Mesendoderm (in vitro differentiated cells): ENCODE results near the gene NTF3.

Experiments
- DNase-seq: peaks from one replicate; pipeline ENCODE4 v3.0.0; 2013
- H2AK5ac ChIP-seq: 2 replicates; pipeline ENCODE4 v1.6.1; 2013; ENCODE audit warnings: low read length, inconsistent platforms
- H2BK120ac ChIP-seq: 2 replicates; pipeline ENCODE4 v1.6.1; 2013; ENCODE audit warnings: low read depth, mild to moderate bottlenecking, low read length, moderate library complexity, mixed read lengths
- H2BK15ac ChIP-seq: replicated peaks from 2 replicates; pipeline ENCODE4 v1.6.1; 2013; ENCODE audit warnings: low read depth, mild to moderate bottlenecking, moderate library complexity
- H2BK5ac ChIP-seq: 2 replicates; pipeline ENCODE4 v1.6.1; 2013; ENCODE audit warnings: low read length, inconsistent platforms
- H3K18ac ChIP-seq: 2 replicates; pipeline ENCODE4 v1.6.1; 2013; ENCODE audit warnings: mild to moderate bottlenecking, low read length, mixed read lengths
- H3K23ac ChIP-seq: one replicate; pipeline ENCODE4 v1.6.1; 2013; ENCODE audit warnings: low read length
- H3K27ac ChIP-seq: 2 replicates; pipeline ENCODE4 v1.5.1; 2013; ENCODE audit warnings: low read depth, mild to moderate bottlenecking, inconsistent platforms, low read length, moderate library complexity
- H3K27me3 ChIP-seq: 2 replicates; pipeline ENCODE4 v1.6.1; 2013; ENCODE audit warnings: low read length, control low read depth, mild to moderate bottlenecking, inconsistent platforms; ENCODE audit not compliant: insufficient read depth, poor library complexity
- H3K36me3 ChIP-seq: 2 replicates; pipeline ENCODE4 v1.6.1; 2013; ENCODE audit warnings: low read length, inconsistent platforms; ENCODE audit not compliant: control insufficient read depth, insufficient read depth
- H3K4ac ChIP-seq: one replicate; pipeline ENCODE4 v1.6.1; 2013; ENCODE audit warnings: low read depth, mild to moderate bottlenecking, low read length, moderate library complexity
- H3K4me1 ChIP-seq: 2 replicates; pipeline ENCODE4 v1.6.1; 2013; ENCODE audit warnings: low read depth, low read length, inconsistent platforms; ENCODE audit not compliant: control insufficient read depth
- H3K4me2 ChIP-seq: 2 replicates; pipeline ENCODE4 v1.6.1; 2013; ENCODE audit warnings: low read length
- H3K4me3 ChIP-seq: 2 replicates; pipeline ENCODE4 v1.5.1; 2013; ENCODE audit warnings: mild to moderate bottlenecking, low read length
- H3K56ac ChIP-seq: one replicate; pipeline ENCODE4 v1.6.1; 2013; ENCODE audit warnings: low read length
- H3K79me1 ChIP-seq: 2 replicates; pipeline ENCODE4 v1.6.1; 2013; ENCODE audit warnings: low read length, inconsistent platforms
- H3K79me2 ChIP-seq: 2 replicates; pipeline ENCODE4 v1.6.1; 2013; ENCODE audit warnings: mild to moderate bottlenecking, low read length; ENCODE audit not compliant: control insufficient read depth, insufficient read depth
- H3K9ac ChIP-seq: 2 replicates; pipeline ENCODE4 v1.6.1; 2013; ENCODE audit warnings: low read length, inconsistent platforms
- H4K5ac ChIP-seq: one replicate; pipeline ENCODE4 v1.6.1; 2013; ENCODE audit warnings: low read length
- H4K8ac ChIP-seq: one replicate; pipeline ENCODE4 v1.6.1; 2013; ENCODE audit warnings: low read depth, mild to moderate bottlenecking, control low read depth, low read length, moderate library complexity
- WGBS: extraction: QIAGEN DNeasy Blood & Tissue Kit; methylation state at CpG from one replicate; pipeline ENCODE4 v1.1.7; 2013; ENCODE audit warnings: low lambda C conversion rate, missing lambda C conversion rate; ENCODE audit not compliant: insufficient coverage; ENCODE audit errors: extremely low coverage; 5-methylcytosine and 5-hydroxymethylcytosine counted together

Gene NTF3

DNA sequence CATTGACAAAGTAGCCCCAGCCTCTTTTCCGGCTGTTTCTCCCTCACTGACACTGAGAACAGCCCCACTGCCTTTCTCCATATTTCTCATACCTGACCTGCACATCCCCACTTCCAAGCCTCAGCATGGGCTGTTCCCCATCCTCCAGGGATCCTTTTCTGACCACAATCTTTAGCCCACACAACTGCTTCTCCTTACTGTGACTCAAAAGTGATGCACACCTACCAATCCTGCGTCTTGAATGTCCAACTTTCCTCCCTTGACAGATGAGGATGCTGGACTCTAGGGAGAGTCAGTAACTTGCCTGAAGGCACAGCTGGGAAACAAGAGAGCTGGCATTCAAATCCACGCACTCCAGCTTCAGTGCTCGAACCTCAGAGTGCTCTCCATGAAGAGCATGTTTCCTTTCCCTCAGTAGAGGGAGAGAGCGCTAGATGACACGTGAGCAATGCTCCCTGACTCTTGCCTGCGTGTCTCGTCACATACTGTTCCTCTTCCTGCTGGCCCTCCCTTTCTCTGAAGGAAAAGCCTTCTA is 75.6 kb downstream of the NTF3 start:
- H2AK5ac ChIP-seq = no peak overlapping the region
- H3K27me3 ChIP-seq = no peaks in the 10 kb centered on the region
- H3K36me3 ChIP-seq = no peaks in the 10 kb centered on the region
- no peak overlapping the region for H3K23ac ChIP-seq
- DNase-seq = no peak
- no peak overlapping the region for H3K18ac ChIP-seq
- H3K27ac ChIP-seq = no peak overlapping the region
- no peaks in the 10 kb centered on the region for H3K4me1 ChIP-seq
- H2BK15ac ChIP-seq = no peak overlapping the region
- H3K9ac ChIP-seq = no peak overlapping the region
- no CpG with 5 or more reads among the region's 8 CpGs for WGBS
- no peaks in the 10 kb centered on the region for H3K79me1 ChIP-seq
- no peak overlapping the region for H3K56ac ChIP-seq
- H4K5ac ChIP-seq = no peak overlapping the region
- no peak overlapping the region for H2BK120ac ChIP-seq
- no peak overlapping the region for H3K4me3 ChIP-seq
- H2BK5ac ChIP-seq = no peak overlapping the region
- H4K8ac ChIP-seq = no peak overlapping the region
- H3K79me2 ChIP-seq = no peaks in the 10 kb centered on the region
- no peak overlapping the region for H3K4me2 ChIP-seq
- H3K4ac ChIP-seq = no peak overlapping the region

DNA sequence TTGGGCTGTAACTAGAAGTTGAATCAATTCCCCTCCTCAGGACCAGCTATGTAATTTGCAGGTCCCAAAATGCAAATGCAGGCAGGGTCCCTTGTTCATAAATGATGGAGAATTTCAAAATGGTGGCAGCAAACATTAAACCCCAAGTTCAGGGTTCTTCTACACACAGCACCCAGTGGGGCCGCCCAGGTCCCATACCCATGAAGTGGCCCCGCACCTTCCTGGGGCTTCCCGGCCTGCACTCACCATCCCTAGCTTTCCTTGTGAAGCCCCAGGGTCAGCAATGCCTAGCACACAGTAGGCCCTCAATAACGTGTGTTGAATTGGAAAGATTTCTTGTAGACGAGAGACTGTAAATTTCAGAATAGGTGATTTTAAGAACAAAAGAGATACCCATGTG is 76.0 kb downstream of the NTF3 start:
- no peak overlapping the region for H3K23ac ChIP-seq
- no peak overlapping the region for H2AK5ac ChIP-seq
- no peaks in the 10 kb centered on the region for H3K36me3 ChIP-seq
- DNase-seq = no peak
- no peaks in the 10 kb centered on the region for H3K79me2 ChIP-seq
- no peak overlapping the region for H3K4ac ChIP-seq
- H4K5ac ChIP-seq = no peak overlapping the region
- WGBS = no CpG with 5 or more reads among the region's 5 CpGs
- H3K4me3 ChIP-seq = no peak overlapping the region
- no peak overlapping the region for H3K18ac ChIP-seq
- H3K9ac ChIP-seq = no peak overlapping the region
- H2BK120ac ChIP-seq = no peak overlapping the region
- H3K27me3 ChIP-seq = no peaks in the 10 kb centered on the region
- H4K8ac ChIP-seq = no peak overlapping the region
- H3K4me1 ChIP-seq = no peaks in the 10 kb centered on the region
- no peak overlapping the region for H2BK5ac ChIP-seq
- no peak overlapping the region for H3K4me2 ChIP-seq
- no peak overlapping the region for H2BK15ac ChIP-seq
- H3K79me1 ChIP-seq = no peaks in the 10 kb centered on the region
- H3K27ac ChIP-seq = no peak overlapping the region
- no peak overlapping the region for H3K56ac ChIP-seq

- Histone ChIP-seq H4K8ac (no peak overlapping the region), H3K56ac (no peak overlapping the region), H2BK120ac (no peak overlapping the region), H4K5ac (no peak overlapping the region), H3K18ac (no peak overlapping the region), H3K4me1 (no peaks in the 10 kb centered on the region), H3K4me2 (no peak overlapping the region), H3K27ac (no peak overlapping the region), H3K79me1 (no peaks in the 10 kb centered on the region), H3K79me2 (no peaks in the 10 kb centered on the region), H3K23ac (no peak overlapping the region), H3K9ac (no peak overlapping the region), H3K36me3 (no peaks in the 10 kb centered on the region), H3K4ac (no peak overlapping the region), H2BK15ac (no peak overlapping the region), H3K27me3 (no peaks in the 10 kb centered on the region), H3K4me3 (no peak overlapping the region), H2BK5ac (no peak overlapping the region), H2AK5ac (no peak overlapping the region)
- WGBS = no CpG with 5 or more reads among the region's 4 CpGs
- no peak for DNase-seq
Observed at GRCh38 chr12:5509102-5509501, 77.2 kb downstream of the NTF3 start.

DNA sequence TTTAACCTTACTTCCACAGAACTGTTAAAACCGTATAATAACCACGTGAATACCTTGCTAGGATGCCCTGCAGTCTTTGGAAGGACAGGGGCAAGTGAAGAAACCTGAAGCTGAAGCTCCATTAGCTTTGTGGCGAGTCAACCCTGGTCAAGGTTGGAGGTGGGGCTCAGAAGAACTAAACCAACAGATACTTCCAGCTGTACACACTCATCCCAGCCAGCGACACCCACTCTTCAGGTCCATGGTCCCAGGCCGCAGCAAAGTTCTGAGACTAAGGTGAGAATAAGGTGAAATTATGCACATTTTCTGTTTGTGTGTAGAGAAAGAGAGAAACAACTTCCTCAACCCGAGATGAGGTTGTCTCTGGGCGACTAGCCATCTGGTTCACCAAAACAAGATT is 77.6 kb downstream of the NTF3 start:
- H3K79me1 ChIP-seq = no peaks in the 10 kb centered on the region
- no peak overlapping the region for H3K23ac ChIP-seq
- no peak overlapping the region for H3K27ac ChIP-seq
- H3K36me3 ChIP-seq = no peaks in the 10 kb centered on the region
- no CpG with 5 or more reads among the region's 7 CpGs for WGBS
- no peak overlapping the region for H2BK15ac ChIP-seq
- H3K4me2 ChIP-seq = no peak overlapping the region
- H3K4ac ChIP-seq = no peak overlapping the region
- H2AK5ac ChIP-seq = no peak overlapping the region
- no peak overlapping the region for H3K4me3 ChIP-seq
- no peaks in the 10 kb centered on the region for H3K4me1 ChIP-seq
- H3K27me3 ChIP-seq = no peaks in the 10 kb centered on the region
- DNase-seq = no peak
- no peak overlapping the region for H3K9ac ChIP-seq
- no peak overlapping the region for H4K5ac ChIP-seq
- H2BK5ac ChIP-seq = no peak overlapping the region
- no peak overlapping the region for H3K56ac ChIP-seq
- no peak overlapping the region for H4K8ac ChIP-seq
- H3K18ac ChIP-seq = no peak overlapping the region
- H3K79me2 ChIP-seq = no peaks in the 10 kb centered on the region
- no peak overlapping the region for H2BK120ac ChIP-seq

- Histone ChIP-seq H4K5ac (no peak overlapping the region), H3K79me1 (no peaks in the 10 kb centered on the region), H3K18ac (no peak overlapping the region), H3K23ac (no peak overlapping the region), H3K4me2 (no peak overlapping the region), H2BK15ac (no peak overlapping the region), H4K8ac (no peak overlapping the region), H3K56ac (no peak overlapping the region), H3K9ac (no peak overlapping the region), H3K27me3 (no peaks in the 10 kb centered on the region), H2BK5ac (no peak overlapping the region), H3K4ac (no peak overlapping the region), H3K36me3 (no peaks in the 10 kb centered on the region), H2BK120ac (no peak overlapping the region), H3K4me1 (no peaks in the 10 kb centered on the region), H3K27ac (no peak overlapping the region), H3K4me3 (no peak overlapping the region), H3K79me2 (no peaks in the 10 kb centered on the region), H2AK5ac (no peak overlapping the region)
- no CpG with 5 or more reads among the region's 9 CpGs for WGBS
- DNase-seq = no peak
Observed at GRCh38 chr12:5510251-5510805, 78.4 kb downstream of the NTF3 start.

- no peak overlapping the region for H3K9ac ChIP-seq
- H3K36me3 ChIP-seq = no peaks in the 10 kb centered on the region
- H3K27me3 ChIP-seq = no peaks in the 10 kb centered on the region
- no peak overlapping the region for H3K27ac ChIP-seq
- H3K23ac ChIP-seq = no peak overlapping the region
- no CpG with 5 or more reads among the region's 6 CpGs for WGBS
- no peak overlapping the region for H4K5ac ChIP-seq
- no peak overlapping the region for H2BK5ac ChIP-seq
- DNase-seq = no peak
- H2BK120ac ChIP-seq = no peak overlapping the region
- no peak overlapping the region for H2BK15ac ChIP-seq
- no peak overlapping the region for H3K18ac ChIP-seq
- no peaks in the 10 kb centered on the region for H3K79me1 ChIP-seq
- H3K4me2 ChIP-seq = no peak overlapping the region
- H3K4me3 ChIP-seq = no peak overlapping the region
- no peak overlapping the region for H4K8ac ChIP-seq
- no peaks in the 10 kb centered on the region for H3K4me1 ChIP-seq
- H3K79me2 ChIP-seq = no peaks in the 10 kb centered on the region
- no peak overlapping the region for H2AK5ac ChIP-seq
- no peak overlapping the region for H3K56ac ChIP-seq
- no peak overlapping the region for H3K4ac ChIP-seq
Observed at GRCh38 chr12:5511256-5511643, 79.3 kb downstream of the NTF3 start.
